Esophagus squamous epithelium (tissue), 5 donors: Measurements from ENCODE around the gene PLA2G7. TPM values are rescaled to one million over a fixed set of nuclear protein-coding genes. Genes with fewer than 3 reads are reported as not detected.

Experiments used
- DNase-seq: peaks from one replicate; lab custom pipeline; 2025; lab: John Stamatoyannopoulos, UW
- H3K27ac ChIP-seq, 4 donors: fragments of 200-600 bp; sonication (generic); one replicate each; pipeline ENCODE4 v1.5.1; 2016 to 2019; ENCODE audit warnings: mild to moderate bottlenecking in 1 of 4
- H3K27me3 ChIP-seq, 4 donors: fragments of 200-600 bp; sonication (generic); 1 replicate in 3 of 4; 2 replicates in 1 of 4; pipeline versions ENCODE4 v1.5.1 to v1.6.0; 2017 to 2021; ENCODE audit warnings: antibody characterized with exemption in 1 of 4
- H3K36me3 ChIP-seq, 3 donors: fragments of 200-600 bp; sonication (generic); one replicate each; pipeline ENCODE4 v1.5.1; 2016 to 2019
- H3K4me1 ChIP-seq, 3 donors: fragments of 200-600 bp; sonication (generic); one replicate each; pipeline ENCODE4 v1.5.1; 2017 to 2019
- H3K4me3 ChIP-seq, 4 donors: fragments of 200-600 bp; sonication (generic); 1 replicate in 3 of 4; 2 replicates in 1 of 4; pipeline ENCODE4 v1.5.1; 2016 to 2019; ENCODE audit warnings: mild to moderate bottlenecking in 2 of 4, moderate library complexity in 1 of 4
- H3K9me3 ChIP-seq, 3 donors: fragments of 200-600 bp; sonication (generic); one replicate each; pipeline ENCODE4 v1.5.1; 2016 to 2019
- POLR2A ChIP-seq, 4 donors: fragments of 450-650 bp; IDR thresholded peaks; one replicate each; pipeline ENCODE4 v1.6.1; 2017; ENCODE audit warnings: antibody characterized with exemption in 4 of 4, mild to moderate bottlenecking in 4 of 4, moderate library complexity in 3 of 4
- WGBS, 2 donors: methylation state at CpG; one replicate each; pipeline ENCODE4 v1.1.5; 2018; 5-methylcytosine and 5-hydroxymethylcytosine counted together
- intact Hi-C: fragments of 100-400 bp; cut with DNase I; formaldehyde crosslinking; loops from one replicate; pipeline ENCODE4 v1.15.0; 2022
- total RNA-seq, 4 donors: library from RNA; depleted of rRNA; stranded (reverse); fragments of >200 nt; gene quantifications; one replicate each; pipeline ENCODE4 v1.1.0, GENCODE V29; 2016
- TF ChIP-seq, protein P1 (sequence below), 6 experiments: fragments of 450-650 bp in 4 of 6; fragments of 200-600 bp in 2 of 6; sonication (generic) in 2 of 6; IDR thresholded peaks; one replicate each; pipeline ENCODE4 v1.5.1; 2016 to 2019; ENCODE audit warnings: antibody characterized with exemption in 6 of 6, mild to moderate bottlenecking in 4 of 6, moderate library complexity in 4 of 6
- donor health status: DM: yes; HTN: yes; CAD: no.

Gene PLA2G7
- total RNA-seq, 4 donors from 2014 or later: 0.19 to 0.44 TPM; not detected in 2

DNA sequence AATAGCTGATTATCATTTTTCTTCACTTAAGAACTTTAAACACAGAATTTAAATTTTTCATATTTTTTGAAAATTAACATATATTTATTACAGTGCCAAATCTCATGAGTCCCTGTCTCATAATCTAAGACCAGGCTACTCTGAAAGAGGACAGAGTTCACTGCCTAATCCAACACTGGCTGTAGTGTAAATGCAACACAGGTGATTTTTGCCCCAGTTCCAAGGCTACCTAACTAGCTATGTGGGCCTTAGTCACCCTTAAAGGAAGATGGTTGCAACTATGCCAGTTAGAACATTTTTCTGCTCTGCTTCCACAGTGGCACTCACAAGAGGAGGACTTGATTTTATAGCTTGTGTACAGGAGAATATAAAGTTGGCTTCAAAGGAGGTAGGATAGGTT lies 77.5 kb downstream of the PLA2G7 start:
- DNase-seq: no peak
- no peak overlapping the region for H3K4me3 ChIP-seq
- no peak overlapping the region for H3K27ac ChIP-seq
- TF ChIP-seq, protein P1, sequence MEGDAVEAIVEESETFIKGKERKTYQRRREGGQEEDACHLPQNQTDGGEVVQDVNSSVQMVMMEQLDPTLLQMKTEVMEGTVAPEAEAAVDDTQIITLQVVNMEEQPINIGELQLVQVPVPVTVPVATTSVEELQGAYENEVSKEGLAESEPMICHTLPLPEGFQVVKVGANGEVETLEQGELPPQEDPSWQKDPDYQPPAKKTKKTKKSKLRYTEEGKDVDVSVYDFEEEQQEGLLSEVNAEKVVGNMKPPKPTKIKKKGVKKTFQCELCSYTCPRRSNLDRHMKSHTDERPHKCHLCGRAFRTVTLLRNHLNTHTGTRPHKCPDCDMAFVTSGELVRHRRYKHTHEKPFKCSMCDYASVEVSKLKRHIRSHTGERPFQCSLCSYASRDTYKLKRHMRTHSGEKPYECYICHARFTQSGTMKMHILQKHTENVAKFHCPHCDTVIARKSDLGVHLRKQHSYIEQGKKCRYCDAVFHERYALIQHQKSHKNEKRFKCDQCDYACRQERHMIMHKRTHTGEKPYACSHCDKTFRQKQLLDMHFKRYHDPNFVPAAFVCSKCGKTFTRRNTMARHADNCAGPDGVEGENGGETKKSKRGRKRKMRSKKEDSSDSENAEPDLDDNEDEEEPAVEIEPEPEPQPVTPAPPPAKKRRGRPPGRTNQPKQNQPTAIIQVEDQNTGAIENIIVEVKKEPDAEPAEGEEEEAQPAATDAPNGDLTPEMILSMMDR (IDR thresholded peaks at IDR 0.05): no peak
- no peak for TF ChIP-seq POLR2A (IDR thresholded peaks at IDR 0.05)
- H3K4me1 ChIP-seq: peaks cover 0 to 14% (median 8%) of the 10 kb centered on the region in 3 donors
- no peaks in the 10 kb centered on the region for H3K27me3 ChIP-seq
- intact Hi-C loops: no loop called here
- no peaks in the 10 kb centered on the region for H3K9me3 ChIP-seq
- H3K36me3 ChIP-seq: peaks cover 0 to 32% (median 0%) of the 10 kb centered on the region in 3 donors

DNA sequence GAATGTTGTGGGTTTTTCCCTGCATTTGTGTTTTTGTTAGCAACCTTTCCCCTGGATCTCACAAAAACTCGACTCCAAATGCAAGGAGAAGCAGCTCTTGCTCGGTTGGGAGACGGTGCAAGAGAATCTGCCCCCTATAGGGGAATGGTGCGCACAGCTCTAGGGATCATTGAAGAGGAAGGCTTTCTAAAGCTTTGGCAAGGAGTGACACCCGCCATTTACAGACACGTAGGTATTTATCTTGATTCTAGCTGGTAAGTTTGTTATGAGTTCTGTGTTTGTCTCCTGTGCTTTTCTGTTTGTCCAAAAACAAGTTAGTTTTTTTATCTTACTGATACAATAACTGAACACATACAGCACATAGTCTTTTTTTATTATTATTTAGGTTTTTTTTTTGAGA lies 79.4 kb downstream of the PLA2G7 start:
- Histone ChIP-seq H3K4me3 (no peak overlapping the region), H3K36me3 (peaks cover 0 to 32% (median 0%) of the 10 kb centered on the region in 3 donors), H3K9me3 (no peaks in the 10 kb centered on the region), H3K27me3 (no peaks in the 10 kb centered on the region), H3K4me1 (peaks cover 0 to 27% (median 8%) of the 10 kb centered on the region in 3 donors), H3K27ac (no peak overlapping the region)
- intact Hi-C loops: no loop called here
- TF ChIP-seq, protein P1 (IDR thresholded peaks at IDR 0.05): no peak
- TF ChIP-seq POLR2A (IDR thresholded peaks at IDR 0.05): no peak
- 79 to 82% methylated on average over 6 of the region's 6 CpGs for WGBS, 2 donors
- no peak for DNase-seq

Other genes starting within 250 kb of the PLA2G7 start
- gene RCAN2, start 243.9 kb downstream of the PLA2G7 start, total RNA-seq: 10 to 100 TPM in 1 of 4 donors, 1 to 10 TPM in 3; 1.4 to 12.4 (median 4.0) TPM
- gene CYP39A1, start 82.6 kb downstream of the PLA2G7 start, total RNA-seq: 1 to 10 TPM; 2.8 to 9.2 (median 5.1) TPM
- 10 to 100 TPM in 1 of 4 donors, 1 to 10 TPM in 3; 6.5 to 29.8 (median 8.1) TPM for gene SLC25A27, start 82.4 kb downstream of the PLA2G7 start, total RNA-seq
- 1 to 10 TPM in 1 of 4 donors, under 1 TPM in 2, not detected in 1; 0.04 to 1.1 (median 0.22) TPM for gene TDRD6, start 47.5 kb downstream of the PLA2G7 start, total RNA-seq
- not detected for gene ANKRD66, start 11.6 kb upstream of the PLA2G7 start, total RNA-seq
- under 1 TPM in 1 of 4 donors, not detected in 3; 0.09 TPM for gene MEP1A, start 58.0 kb upstream of the PLA2G7 start, total RNA-seq
- 1 to 10 TPM; 1.1 to 9.5 (median 4.0) TPM for gene ADGRF5, start 186.6 kb upstream of the PLA2G7 start, total RNA-seq